Fibroblast of lung (primary cell): Measurements from ENCODE around the gene PDE11A. TPM values are rescaled to one million over a fixed set of nuclear protein-coding genes. Genes with fewer than 3 reads are reported as not detected.

ENCODE experiments used
- DNase-seq, 2 donors: peaks; one replicate each; pipeline versions ENCODE4 v3.0.0 to v3.0.0-alpha.2; 2010; ENCODE audit warnings: low read depth in 2 of 2
- H2AFZ ChIP-seq: 2 replicates; pipeline ENCODE4 v1.5.1; 2012; ENCODE audit warnings: low read length, control low read depth, inconsistent platforms
- H3K27ac ChIP-seq: 2 replicates; pipeline ENCODE4 v1.5.1; 2011; ENCODE audit warnings: low read length, control low read depth; ENCODE audit not compliant: insufficient read depth
- H3K27me3 ChIP-seq: 2 replicates; pipeline ENCODE4 v1.5.1; 2011; ENCODE audit warnings: mild to moderate bottlenecking, low read length; ENCODE audit not compliant: control insufficient read depth, insufficient read depth
- H3K36me3 ChIP-seq: 2 replicates; pipeline ENCODE4 v1.5.1; 2011; ENCODE audit warnings: low read length; ENCODE audit not compliant: control insufficient read depth, insufficient read depth
- H3K4me1 ChIP-seq: 2 replicates; pipeline ENCODE4 v1.5.1; 2011; ENCODE audit warnings: low read length; ENCODE audit not compliant: control insufficient read depth, insufficient read depth; ENCODE audit errors: extremely low read depth
- H3K4me2 ChIP-seq: 2 replicates; pipeline ENCODE4 v1.5.1; 2011; ENCODE audit warnings: low read length, control low read depth; ENCODE audit not compliant: insufficient read depth; ENCODE audit errors: extremely low read depth
- H3K4me3 ChIP-seq, 4 experiments: fragments of 200-600 bp in 1 of 4; sonication (generic) in 1 of 4; replicated peaks in 1 of 4; 2 replicates each; pipeline ENCODE4 v1.5.1; 2011 to 2016; ENCODE audit warnings: low read length in 4 of 4, low read depth in 3 of 4, mild to moderate bottlenecking in 3 of 4, control low read depth in 2 of 4, inconsistent platforms in 1 of 4, mixed read lengths in 1 of 4; ENCODE audit not compliant: insufficient read depth in 1 of 4; ENCODE audit errors: control extremely low read depth in 1 of 4
- H3K79me2 ChIP-seq: 2 replicates; pipeline ENCODE4 v1.5.1; 2012; ENCODE audit warnings: mild to moderate bottlenecking, low read length, inconsistent platforms; ENCODE audit not compliant: control insufficient read depth, insufficient read depth
- H3K9ac ChIP-seq: 2 replicates; pipeline ENCODE4 v1.5.1; 2011; ENCODE audit warnings: mild to moderate bottlenecking, low read length, control low read depth; ENCODE audit not compliant: insufficient read depth
- H3K9me3 ChIP-seq: 2 replicates; pipeline ENCODE4 v1.5.1; 2012; ENCODE audit warnings: low read depth, low read length; ENCODE audit not compliant: control insufficient read depth, insufficient read depth
- H4K20me1 ChIP-seq: 2 replicates; pipeline ENCODE4 v1.5.1; 2011; ENCODE audit warnings: low read length; ENCODE audit not compliant: control insufficient read depth, insufficient read depth; ENCODE audit errors: extremely low read depth
- EZH2 ChIP-seq: IDR thresholded peaks from 2 replicates; pipeline ENCODE4 v1.5.1; 2012; ENCODE audit warnings: low read length, control low read depth, mild to moderate bottlenecking; ENCODE audit errors: missing control alignments
- polyA plus RNA-seq, 2 donors: library from polyadenylated mRNA; depleted of rRNA in 1 of 2; stranded (reverse) in 1 of 2; unstranded in 1 of 2; fragments of >200 nt; gene quantifications; 2 replicates each; pipeline ENCODE4 v1.2.1, GENCODE V29; 2011 to 2012; ENCODE audit warnings: missing spikeins in 1 of 2
- total RNA-seq: library from RNA; depleted of rRNA; stranded (reverse); fragments of >200 nt; gene quantifications from 2 replicates; pipeline ENCODE4 v1.2.1, GENCODE V29; 2014
- TF ChIP-seq, protein P1 (sequence below), 2 donors: IDR thresholded peaks in 1 of 2; conservative IDR thresholded peaks in 1 of 2; 1 replicate in 1 of 2; 2 replicates in 1 of 2; pipeline ENCODE4 v1.5.1; 2011 to 2012; ENCODE audit warnings: low read length in 2 of 2, control low read depth in 1 of 2, inconsistent platforms in 1 of 2, low read depth in 1 of 2, mild to moderate bottlenecking in 1 of 2

The PDE11A gene
- total and polyA plus RNA-seq, 2 donors (not counting 1 experiment from before 2014, with no cell fraction given) = 0.03 to 0.33 TPM

DNA sequence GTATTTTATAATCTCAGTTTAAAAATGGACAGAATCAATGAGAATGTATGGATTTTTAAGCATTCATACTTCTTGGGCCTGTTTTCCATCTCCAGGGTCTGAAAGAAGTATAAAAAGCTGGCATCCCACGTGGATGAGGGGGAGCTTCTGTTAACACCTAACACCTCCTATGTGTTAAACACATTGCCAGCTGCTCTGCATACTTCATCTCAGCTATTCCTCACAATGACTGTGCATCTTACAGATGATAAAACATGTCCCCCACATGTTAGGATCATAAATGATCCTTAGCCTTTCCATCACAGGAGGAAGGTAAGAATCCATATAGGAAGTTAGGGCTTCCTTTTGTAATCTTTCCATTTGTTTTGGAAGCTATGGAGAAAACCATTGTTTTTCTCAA is 440.9 kb downstream of the PDE11A start:
- no peak for DNase-seq
- Histone ChIP-seq H3K4me3 (no peak overlapping the region), H3K9ac (no peak overlapping the region), H3K27me3 (no peaks in the 10 kb centered on the region), H3K27ac (no peak overlapping the region), H3K79me2 (no peaks in the 10 kb centered on the region), H2AFZ (no peak overlapping the region), H3K36me3 (no peaks in the 10 kb centered on the region), H3K4me2 (no peak overlapping the region), H4K20me1 (no peaks in the 10 kb centered on the region), H3K9me3 (no peaks in the 10 kb centered on the region), H3K4me1 (no peaks in the 10 kb centered on the region)
- TF ChIP-seq, protein P1, sequence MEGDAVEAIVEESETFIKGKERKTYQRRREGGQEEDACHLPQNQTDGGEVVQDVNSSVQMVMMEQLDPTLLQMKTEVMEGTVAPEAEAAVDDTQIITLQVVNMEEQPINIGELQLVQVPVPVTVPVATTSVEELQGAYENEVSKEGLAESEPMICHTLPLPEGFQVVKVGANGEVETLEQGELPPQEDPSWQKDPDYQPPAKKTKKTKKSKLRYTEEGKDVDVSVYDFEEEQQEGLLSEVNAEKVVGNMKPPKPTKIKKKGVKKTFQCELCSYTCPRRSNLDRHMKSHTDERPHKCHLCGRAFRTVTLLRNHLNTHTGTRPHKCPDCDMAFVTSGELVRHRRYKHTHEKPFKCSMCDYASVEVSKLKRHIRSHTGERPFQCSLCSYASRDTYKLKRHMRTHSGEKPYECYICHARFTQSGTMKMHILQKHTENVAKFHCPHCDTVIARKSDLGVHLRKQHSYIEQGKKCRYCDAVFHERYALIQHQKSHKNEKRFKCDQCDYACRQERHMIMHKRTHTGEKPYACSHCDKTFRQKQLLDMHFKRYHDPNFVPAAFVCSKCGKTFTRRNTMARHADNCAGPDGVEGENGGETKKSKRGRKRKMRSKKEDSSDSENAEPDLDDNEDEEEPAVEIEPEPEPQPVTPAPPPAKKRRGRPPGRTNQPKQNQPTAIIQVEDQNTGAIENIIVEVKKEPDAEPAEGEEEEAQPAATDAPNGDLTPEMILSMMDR (conservative IDR thresholded peaks at IDR 0.05 in 1 of 2, IDR thresholded peaks at IDR 0.05 in 1 of 2; ENCODE audit: low read depth in 1 of 2, low read length in 2 of 2) = no peak
- no peak for TF ChIP-seq EZH2

DNA sequence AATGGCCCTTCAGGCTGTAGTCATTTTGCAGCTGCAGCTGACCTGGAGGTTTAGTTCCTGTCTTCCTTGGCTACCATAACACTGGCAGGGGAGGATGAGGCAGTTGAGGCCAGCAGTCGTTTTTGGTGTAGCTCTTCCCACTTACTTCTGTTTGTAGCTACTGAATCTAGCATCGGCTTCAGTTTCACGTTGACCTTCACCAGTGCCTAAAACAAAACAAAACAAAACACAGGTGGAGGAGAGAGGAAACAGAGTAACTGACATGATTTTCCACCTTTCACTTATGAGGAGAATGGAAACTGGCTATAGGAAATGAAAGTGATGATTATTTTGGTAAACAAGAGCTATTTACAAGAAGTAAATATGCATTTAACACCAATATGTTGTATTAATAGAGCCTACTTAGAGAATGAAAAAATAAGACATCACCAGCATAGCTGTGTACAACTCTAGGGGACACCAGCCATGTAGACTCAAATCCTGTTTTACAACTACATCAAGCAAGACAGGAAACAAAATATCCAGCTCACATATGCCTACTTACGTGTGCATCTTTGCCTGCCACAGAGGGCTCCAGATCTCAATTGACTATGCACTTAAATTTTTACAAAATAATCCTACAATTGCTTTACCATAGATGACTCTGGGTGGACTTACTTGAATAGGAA is 443.1 kb downstream of the PDE11A start:
- DNase-seq = no peak
- Histone ChIP-seq H2AFZ (no peak overlapping the region), H3K4me2 (no peak overlapping the region), H3K27ac (no peak overlapping the region), H3K27me3 (no peaks in the 10 kb centered on the region), H3K9me3 (no peaks in the 10 kb centered on the region), H3K4me3 (no peak overlapping the region), H3K79me2 (no peaks in the 10 kb centered on the region), H3K4me1 (no peaks in the 10 kb centered on the region), H4K20me1 (no peaks in the 10 kb centered on the region), H3K36me3 (no peaks in the 10 kb centered on the region), H3K9ac (no peak overlapping the region)
- TF ChIP-seq, protein P1 (conservative IDR thresholded peaks at IDR 0.05 in 1 of 2, IDR thresholded peaks at IDR 0.05 in 1 of 2; ENCODE audit: low read depth in 1 of 2, low read length in 2 of 2) = no peak
- no peak for TF ChIP-seq EZH2

DNA sequence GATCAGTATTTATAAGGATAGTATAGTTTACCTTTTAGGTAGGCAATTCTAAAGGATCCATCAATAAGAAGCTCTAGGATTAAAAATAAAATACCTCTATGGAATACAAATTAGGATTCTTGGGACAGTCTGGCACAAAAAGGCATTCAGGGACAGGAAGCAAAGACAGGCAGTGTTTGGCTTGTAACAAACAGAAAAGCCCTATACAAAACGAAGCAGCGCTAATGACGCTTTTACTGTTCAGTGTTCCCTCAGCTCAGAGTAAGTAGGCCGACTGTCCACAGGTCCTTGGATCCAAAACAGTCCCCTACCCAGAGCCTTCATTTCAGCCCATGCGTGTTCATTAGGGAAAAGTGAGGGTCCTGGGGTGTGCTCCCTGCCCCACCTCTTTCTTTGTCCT is 443.7 kb downstream of the PDE11A start:
- Histone ChIP-seq H3K9ac (no peak overlapping the region), H3K4me3 (no peak overlapping the region), H3K27ac (no peak overlapping the region), H3K4me2 (no peak overlapping the region), H4K20me1 (no peaks in the 10 kb centered on the region), H3K4me1 (no peaks in the 10 kb centered on the region), H3K36me3 (no peaks in the 10 kb centered on the region), H2AFZ (no peak overlapping the region), H3K27me3 (no peaks in the 10 kb centered on the region), H3K9me3 (no peaks in the 10 kb centered on the region), H3K79me2 (no peaks in the 10 kb centered on the region)
- DNase-seq = no peak
- TF ChIP-seq, protein P1 (conservative IDR thresholded peaks at IDR 0.05 in 1 of 2, IDR thresholded peaks at IDR 0.05 in 1 of 2; ENCODE audit: low read depth in 1 of 2, low read length in 2 of 2) = no peak
- TF ChIP-seq EZH2 = no peak
